Spleen (tissue), 11 donors: ENCODE measurements around the gene GNAT1. TPM values are rescaled to one million over a fixed set of nuclear protein-coding genes. Genes with fewer than 3 reads are reported as not detected.

Experiments used
- DNase-seq: peaks from one replicate; pipeline ENCODE4 v3.0.0-alpha.2; 2020
- H3K27ac ChIP-seq, 8 donors: fragments of 200-600 bp; sonication (generic) in 7 of 8; 1 replicate in 4 of 8; 2 replicates in 4 of 8; pipeline versions ENCODE4 v1.5.0 to v1.8.0; 2016 to 2021; ENCODE audit warnings: inconsistent platforms in 4 of 8, mild to moderate bottlenecking in 4 of 8, moderate library complexity in 1 of 8
- H3K27me3 ChIP-seq, 7 donors: fragments of 200-600 bp; sonication (generic) in 6 of 7; replicated peaks in 1 of 7; 1 replicate in 4 of 7; 2 replicates in 3 of 7; pipeline versions ENCODE4 v1.5.0 to v1.8.0; 2016 to 2021; ENCODE audit warnings: inconsistent platforms in 3 of 7, mild to moderate bottlenecking in 1 of 7
- H3K36me3 ChIP-seq, 6 donors: fragments of 200-600 bp; sonication (generic) in 5 of 6; 1 replicate in 4 of 6; 2 replicates in 2 of 6; pipeline versions ENCODE4 v1.5.0 to v1.8.0; 2016 to 2021; ENCODE audit warnings: inconsistent platforms in 2 of 6
- H3K4me1 ChIP-seq, 6 donors: fragments of 200-600 bp; sonication (generic) in 5 of 6; 1 replicate in 3 of 6; 2 replicates in 3 of 6; pipeline versions ENCODE4 v1.5.0 to v1.8.0; 2016 to 2021; ENCODE audit warnings: inconsistent platforms in 3 of 6
- H3K4me3 ChIP-seq, 8 donors: fragments of 200-600 bp; sonication (generic) in 7 of 8; 1 replicate in 4 of 8; 2 replicates in 4 of 8; pipeline versions ENCODE4 v1.5.0 to v1.8.0; 2016 to 2021; ENCODE audit warnings: inconsistent platforms in 4 of 8, mild to moderate bottlenecking in 4 of 8, moderate library complexity in 2 of 8
- H3K9me3 ChIP-seq, 8 donors: fragments of 200-600 bp; sonication (generic) in 7 of 8; 1 replicate in 4 of 8; 2 replicates in 4 of 8; pipeline versions ENCODE4 v1.5.0 to v1.8.0; 2016 to 2021; ENCODE audit warnings: inconsistent platforms in 4 of 8
- CTCF ChIP-seq, 11 experiments: fragments of 200-600 bp in 7 of 11; fragments of 450-650 bp in 4 of 11; sonication (generic) in 4 of 11; IDR thresholded peaks in 8 of 11; conservative IDR thresholded peaks in 3 of 11; 1 replicate in 7 of 11; 2 replicates in 4 of 11; pipeline versions ENCODE4 v1.4.0 to v1.8.0; 2016 to 2021; ENCODE audit warnings: antibody characterized with exemption in 11 of 11, inconsistent platforms in 4 of 11, mild to moderate bottlenecking in 1 of 11
- POLR2A ChIP-seq, 3 donors: fragments of 450-650 bp; IDR thresholded peaks; one replicate each; pipeline ENCODE4 v1.5.1; 2017; ENCODE audit warnings: antibody characterized with exemption in 3 of 3, mild to moderate bottlenecking in 1 of 3
- POLR2AphosphoS5 ChIP-seq, 3 donors: sonication (generic); formaldehyde crosslinking; IDR thresholded peaks; one replicate each; pipeline ENCODE4 v1.5.1; 2017; ENCODE audit warnings: antibody characterized with exemption in 3 of 3
- WGBS, 5 donors: extraction: QIAGEN DNeasy Blood & Tissue Kit in 3 of 5; methylation state at CpG; one replicate each; pipeline versions ENCODE4 v1.1.5 to v1.1.7; 2013 to 2018; 5-methylcytosine and 5-hydroxymethylcytosine counted together
- intact Hi-C: fragments of 100-400 bp; cut with DNase I; formaldehyde crosslinking; loops from one replicate; pipeline ENCODE4 v1.15.0; 2023; ENCODE audit warnings: low total_unique reads
- polyA plus RNA-seq, 3 donors: library from polyadenylated mRNA; stranded (reverse); fragments of 200-250 nt; gene quantifications; one replicate each; pipeline ENCODE4 v1.2.1, GENCODE V29; 2013
- total RNA-seq, 7 donors: library from RNA; depleted of rRNA in 3 of 7; stranded (reverse); fragments of >200 nt in 3 of 7; fragmentation: NEBNext Ultra II Directional in 4 of 7; extraction: Animal tissue kit (Norgen Biotek cat#: 25700) in 4 of 7; gene quantifications; one replicate each; pipeline versions ENCODE4 v1.1.0 to v1.2.1, GENCODE V29; 2016 to 2021
- donor health status: healthy with polysubstance abuse.
- donor health status: DM: no; HTN: no; CAD: no; lungs with moderate emphysema.
- donor health status: DM: no; HTN: no; CAD: no.
- donor health status: Bipolar disorder and iron deficiency.
- donor health status: healthy.
- donor health status: DM: no; HTN: no; CAD: no.
- donor health status: DM: yes; HTN: yes; CAD: no.

The GNAT1 gene
- total and polyA plus RNA-seq, 10 donors = 0.05 to 0.44 (median 0.18) TPM; not detected in 7

GRCh38 chr3:50196253-50196801, 4.9 kb downstream of the GNAT1 start:
- WGBS, 5 donors = 81 to 87% (median 83%) methylated on average over 6 of the region's 6 CpGs
- peaks cover 9 to 84% (median 36%) of the 10 kb centered on the region in 7 donors for H3K27me3 ChIP-seq
- no peaks in the 10 kb centered on the region for H3K9me3 ChIP-seq
- intact Hi-C loops = no loop called here
- TF ChIP-seq CTCF (IDR thresholded peaks at IDR 0.05 in 8 of 11, conservative IDR thresholded peaks at IDR 0.05 in 3 of 11) (no peak), POLR2AphosphoS5 (IDR thresholded peaks at IDR 0.05) (no peak), POLR2A (IDR thresholded peaks at IDR 0.05) (no peak)
- H3K4me1 ChIP-seq = peaks cover 10 to 32% (median 27%) of the 10 kb centered on the region in 6 donors
- no peak overlapping the region for H3K4me3 ChIP-seq
- no peak overlapping the region for H3K27ac ChIP-seq
- no peaks in the 10 kb centered on the region for H3K36me3 ChIP-seq
- no peak for DNase-seq

- intact Hi-C loops = no loop called here
- no peaks in the 10 kb centered on the region for H3K36me3 ChIP-seq
- H3K4me1 ChIP-seq = peaks cover 11 to 22% (median 16%) of the 10 kb centered on the region in 6 donors
- 73 to 93% (median 79%) methylated on average over 7 to 10 of the region's 10 CpGs for WGBS, 5 donors
- H3K27me3 ChIP-seq = peaks cover 0 to 87% (median 60%) of the 10 kb centered on the region in 7 donors
- no peak overlapping the region for H3K4me3 ChIP-seq
- H3K9me3 ChIP-seq = no peaks in the 10 kb centered on the region
- TF ChIP-seq CTCF (IDR thresholded peaks at IDR 0.05 in 8 of 11, conservative IDR thresholded peaks at IDR 0.05 in 3 of 11) = no peak
- no peak for TF ChIP-seq POLR2A (IDR thresholded peaks at IDR 0.05)
- TF ChIP-seq POLR2AphosphoS5 (IDR thresholded peaks at IDR 0.05) = no peak
- no peak overlapping the region for H3K27ac ChIP-seq
- DNase-seq = no peak
Observed at GRCh38 chr3:50201573-50202315, 10.3 kb downstream of the GNAT1 start.

GRCh38 chr3:50202353-50203112, 11.1 kb downstream of the GNAT1 start:
- DNase-seq = no peak
- TF ChIP-seq CTCF (IDR thresholded peaks at IDR 0.05 in 8 of 11, conservative IDR thresholded peaks at IDR 0.05 in 3 of 11) (no peak), POLR2A (IDR thresholded peaks at IDR 0.05) (no peak), POLR2AphosphoS5 (IDR thresholded peaks at IDR 0.05) (no peak)
- H3K4me1 ChIP-seq = peaks cover 11 to 22% (median 16%) of the 10 kb centered on the region in 6 donors
- WGBS, 5 donors = 80 to 90% (median 83%) methylated on average over 16 of the region's 16 CpGs
- no peaks in the 10 kb centered on the region for H3K9me3 ChIP-seq
- no peak overlapping the region for H3K27ac ChIP-seq
- H3K36me3 ChIP-seq = no peaks in the 10 kb centered on the region
- peaks cover 0 to 95% (median 60%) of the 10 kb centered on the region in 7 donors for H3K27me3 ChIP-seq
- intact Hi-C loops = no loop called here
- no peak overlapping the region for H3K4me3 ChIP-seq
